T1000 (cell line): ENCODE results near the gene ASAP3.
"Not testable (repeated sequence)": the region's sequence is repeated elsewhere in the genome, so short reads cannot be mapped to it uniquely, and the experiment has no call there.

ENCODE experiments used
- DNase-seq: peaks from one replicate; lab custom pipeline; 2025; ENCODE audit warnings: mixed read lengths; lab: John Stamatoyannopoulos, UW

ASAP3 gene

GRCh38 chr1:23395849-23396248 lies 88.1 kb downstream of the ASAP3 start:
- DNase-seq, result no peak

GRCh38 chr1:23395154-23395724 lies 88.7 kb downstream of the ASAP3 start:
- DNase-seq, result no peak

GRCh38 chr1:23394684-23395083 lies 89.3 kb downstream of the ASAP3 start:
- no peak for DNase-seq

- peak; percentile 71 for DNase-seq
Observed at GRCh38 chr1:23394181-23394580, 89.8 kb downstream of the ASAP3 start.

GRCh38 chr1:23393706-23394105 lies 90.3 kb downstream of the ASAP3 start:
- DNase-seq, result peak; percentile 75

- no peak for DNase-seq
Observed at GRCh38 chr1:23392125-23392855, 91.7 kb downstream of the ASAP3 start.

GRCh38 chr1:23389837-23390321 lies 94.1 kb downstream of the ASAP3 start:
- no peak for DNase-seq

- DNase-seq, result no peak
Observed at GRCh38 chr1:23387494-23387893, 96.5 kb downstream of the ASAP3 start.

- DNase-seq, result no peak
Observed at GRCh38 chr1:23385119-23385621, 98.8 kb downstream of the ASAP3 start.

- DNase-seq, result no peak
Observed at GRCh38 chr1:23384312-23385058, 99.5 kb downstream of the ASAP3 start.

- no peak for DNase-seq
Observed at GRCh38 chr1:23383577-23384311, 100.2 kb downstream of the ASAP3 start.

- DNase-seq, result no peak
Observed at GRCh38 chr1:23381233-23381885, 102.6 kb downstream of the ASAP3 start.

GRCh38 chr1:23380719-23381118 lies 103.3 kb downstream of the ASAP3 start:
- no peak for DNase-seq

- DNase-seq, result not testable (repeated sequence)
Observed at GRCh38 chr1:23380236-23380635, 103.7 kb downstream of the ASAP3 start.
